Liver (tissue), 9 donors: ENCODE data around the gene SOX8. TPM values are rescaled to one million over a fixed set of nuclear protein-coding genes. Genes with fewer than 3 reads are reported as not detected.

Experiments
- DNase-seq: peaks from one replicate; pipeline ENCODE4 v3.0.0-alpha.2; 2017; ENCODE audit warnings: low spot score
- H3K27ac ChIP-seq, 2 donors: one replicate each; pipeline ENCODE4 v1.7.0; 2013; ENCODE audit warnings: inconsistent platforms in 2 of 2, low read length in 2 of 2, control low read depth in 1 of 2, low read depth in 1 of 2, mild to moderate bottlenecking in 1 of 2
- H3K27me3 ChIP-seq, 4 donors: one replicate each; pipeline versions ENCODE4 v1.6.1 to v1.7.0; 2013; ENCODE audit warnings: low read length in 3 of 4, inconsistent platforms in 1 of 4, mild to moderate bottlenecking in 1 of 4, moderate library complexity in 1 of 4; ENCODE audit not compliant: control insufficient read depth in 4 of 4, insufficient read depth in 4 of 4
- H3K36me3 ChIP-seq, 4 donors: one replicate each; pipeline versions ENCODE4 v1.6.1 to v1.7.0; 2013; ENCODE audit warnings: low read length in 3 of 4, mild to moderate bottlenecking in 3 of 4, low read depth in 1 of 4, moderate library complexity in 1 of 4; ENCODE audit not compliant: control insufficient read depth in 4 of 4, insufficient read depth in 3 of 4
- H3K4me1 ChIP-seq, 4 donors: one replicate each; pipeline versions ENCODE4 v1.6.1 to v1.7.0; 2013; ENCODE audit warnings: low read length in 3 of 4, mild to moderate bottlenecking in 3 of 4, moderate library complexity in 1 of 4; ENCODE audit not compliant: control insufficient read depth in 4 of 4, insufficient read depth in 4 of 4
- H3K4me3 ChIP-seq, 3 donors: one replicate each; pipeline versions ENCODE4 v1.6.1 to v1.7.0; 2013; ENCODE audit warnings: low read length in 3 of 3, control low read depth in 1 of 3, low read depth in 1 of 3, mild to moderate bottlenecking in 1 of 3
- H3K9ac ChIP-seq, 2 donors: one replicate each; pipeline ENCODE4 v1.7.0; 2013; ENCODE audit warnings: low read length in 2 of 2, mild to moderate bottlenecking in 2 of 2, moderate library complexity in 2 of 2, control low read depth in 1 of 2, low read depth in 1 of 2
- H3K9me3 ChIP-seq, 4 donors: one replicate each; pipeline versions ENCODE4 v1.6.1 to v1.7.0; 2013; ENCODE audit warnings: low read length in 3 of 4; ENCODE audit not compliant: control insufficient read depth in 4 of 4
- ATF3 ChIP-seq: IDR thresholded peaks from 2 replicates; pipeline ENCODE4 v1.6.1; 2016; ENCODE audit warnings: antibody characterized with exemption
- EGR1 ChIP-seq, 2 donors: IDR thresholded peaks; 2 replicates each; pipeline ENCODE4 v1.6.1; 2016 to 2018; ENCODE audit warnings: antibody characterized with exemption in 2 of 2, low read depth in 2 of 2
- FOXA1 ChIP-seq: IDR thresholded peaks from 2 replicates; pipeline ENCODE4 v1.6.1; 2016; ENCODE audit warnings: antibody characterized with exemption
- FOXA2 ChIP-seq: IDR thresholded peaks from 2 replicates; pipeline ENCODE4 v1.6.1; 2016; ENCODE audit warnings: antibody characterized with exemption
- GABPA ChIP-seq, 2 donors: IDR thresholded peaks in 1 of 2; conservative IDR thresholded peaks in 1 of 2; 2 replicates each; pipeline ENCODE4 v1.6.1; 2016; ENCODE audit warnings: antibody characterized with exemption in 2 of 2, mild to moderate bottlenecking in 1 of 2, moderate library complexity in 1 of 2
- HNF4G ChIP-seq: IDR thresholded peaks from 2 replicates; pipeline ENCODE4 v1.6.1; 2016; ENCODE audit warnings: antibody characterized with exemption
- JUND ChIP-seq, 2 donors: IDR thresholded peaks; 2 replicates each; pipeline ENCODE4 v1.6.1; 2016; ENCODE audit warnings: antibody characterized with exemption in 2 of 2
- MAX ChIP-seq: IDR thresholded peaks from 2 replicates; pipeline ENCODE4 v1.6.1; 2016; ENCODE audit warnings: antibody characterized with exemption
- NR2F2 ChIP-seq: IDR thresholded peaks from 2 replicates; pipeline ENCODE4 v1.6.1; 2016; ENCODE audit warnings: antibody characterized with exemption
- RAD21 ChIP-seq, 2 donors: IDR thresholded peaks; 2 replicates each; pipeline ENCODE4 v1.6.1; 2016; ENCODE audit warnings: antibody characterized with exemption in 2 of 2, mild to moderate bottlenecking in 2 of 2
- REST ChIP-seq: IDR thresholded peaks from 2 replicates; pipeline ENCODE4 v1.6.1; 2016; ENCODE audit warnings: antibody characterized with exemption, mild to moderate bottlenecking
- RXRA ChIP-seq, 2 donors: IDR thresholded peaks; 2 replicates each; pipeline ENCODE4 v1.6.1; 2017 to 2018; ENCODE audit warnings: antibody characterized with exemption in 2 of 2, mild to moderate bottlenecking in 1 of 2
- SP1 ChIP-seq: IDR thresholded peaks from 2 replicates; pipeline ENCODE4 v1.6.1; 2018; ENCODE audit warnings: antibody characterized with exemption, mild to moderate bottlenecking
- TAF1 ChIP-seq: conservative IDR thresholded peaks from 2 replicates; pipeline ENCODE4 v1.6.1; 2016; ENCODE audit warnings: antibody characterized with exemption, mild to moderate bottlenecking
- YY1 ChIP-seq: IDR thresholded peaks from 2 replicates; pipeline ENCODE4 v1.6.1; 2016; ENCODE audit warnings: antibody characterized with exemption, mild to moderate bottlenecking
- ZBTB33 ChIP-seq: IDR thresholded peaks from 2 replicates; pipeline ENCODE4 v1.6.1; 2016; ENCODE audit warnings: antibody characterized with exemption
- WGBS: extraction: QIAGEN DNeasy Blood & Tissue Kit; methylation state at CpG from one replicate; pipeline ENCODE4 v1.1.7; 2013; 5-methylcytosine and 5-hydroxymethylcytosine counted together
- polyA plus RNA-seq, 2 donors: library from polyadenylated mRNA; stranded (reverse) in 1 of 2; unstranded in 1 of 2; fragments of 200-250 nt in 1 of 2; fragments of >200 nt in 1 of 2; fragmentation: Nextera tagmentation in 1 of 2; extraction: Ambion mirVana in 1 of 2; gene quantifications; one replicate each; pipeline versions ENCODE4 v1.2.1 to v1.2.3, GENCODE V29; 2013 to 2015
- total RNA-seq, 2 donors: library from RNA; depleted of rRNA; stranded (reverse); fragments of >200 nt; gene quantifications; one replicate each; pipeline ENCODE4 v1.2.3, GENCODE V29; 2014
- donor health status: healthy.
- donor health status: healthy.
- donor health status: healthy.
- donor health status: healthy.
- donor health status: healthy.

SOX8 gene
- total and polyA plus RNA-seq, 4 donors, result 0.05 to 0.33 (median 0.17) TPM; not detected in 1

- TF ChIP-seq REST (no peak), RAD21 (IDR thresholded peaks at IDR 0.05) (no peak), YY1 (no peak), NR2F2 (no peak), TAF1 (no peak)
Observed at GRCh38 chr16:979147-979546, 2.4 kb upstream of the SOX8 start (continued).

GRCh38 chr16:979859-980594, 1.5 kb upstream of the SOX8 start:
- 24% methylated on average over 63 of the region's 63 CpGs for WGBS
- no peak for DNase-seq
- no peaks in the 10 kb centered on the region for H3K9me3 ChIP-seq
- H3K27me3 ChIP-seq, result peaks cover 0 to 3% (median 1%) of the 10 kb centered on the region in 4 donors
- H3K27ac ChIP-seq, result no peak overlapping the region
- H3K36me3 ChIP-seq, result no peaks in the 10 kb centered on the region
- peaks cover 3 to 23% (median 9%) of the 10 kb centered on the region in 4 donors for H3K4me1 ChIP-seq
- TF ChIP-seq ATF3 (no peak), RXRA (IDR thresholded peaks at IDR 0.05) (no peak), YY1 (no peak), FOXA1 (no peak), GABPA (IDR thresholded peaks at IDR 0.05 in 1 of 2, conservative IDR thresholded peaks at IDR 0.05 in 1 of 2) (no peak), SP1 (no peak), MAX (no peak)
- H3K4me3 ChIP-seq, result peak overlapping the region in 1 of 3 donors; percentile 56
- H3K9ac ChIP-seq, result no peak overlapping the region

GRCh38 chr16:980595-980854, 1.0 kb upstream of the SOX8 start:
- Histone ChIP-seq H3K27ac (no peak overlapping the region), H3K36me3 (no peaks in the 10 kb centered on the region), H3K9ac (no peak overlapping the region), H3K4me1 (peaks cover 3 to 23% (median 9%) of the 10 kb centered on the region in 4 donors), H3K4me3 (peak overlapping the region in 1 of 3 donors; percentile 56), H3K9me3 (no peaks in the 10 kb centered on the region), H3K27me3 (peaks cover 0 to 3% (median 1%) of the 10 kb centered on the region in 4 donors)
- 4% methylated on average over 31 of the region's 31 CpGs for WGBS
- no peak for DNase-seq
- TF ChIP-seq HNF4G (no peak), FOXA2 (no peak), RXRA (IDR thresholded peaks at IDR 0.05) (no peak), ZBTB33 (no peak), JUND (IDR thresholded peaks at IDR 0.05) (no peak), EGR1 (IDR thresholded peaks at IDR 0.05; ENCODE audit: low read depth in 2 of 2) (no peak), REST (no peak), GABPA (IDR thresholded peaks at IDR 0.05 in 1 of 2, conservative IDR thresholded peaks at IDR 0.05 in 1 of 2) (no peak), FOXA1 (no peak)
